ENCODE results near the gene CAMSAP2. TPM values are rescaled to one million over a fixed set of nuclear protein-coding genes. Genes with fewer than 3 reads are reported as not detected.
"Not testable (repeated sequence)": the region's sequence is repeated elsewhere in the genome, so short reads cannot be mapped to it uniquely, and the experiment has no call there.

CAMSAP2 gene
- total RNA-seq, 2 donors from 2014 or later, result 5.4 to 7.5 TPM

DNA sequence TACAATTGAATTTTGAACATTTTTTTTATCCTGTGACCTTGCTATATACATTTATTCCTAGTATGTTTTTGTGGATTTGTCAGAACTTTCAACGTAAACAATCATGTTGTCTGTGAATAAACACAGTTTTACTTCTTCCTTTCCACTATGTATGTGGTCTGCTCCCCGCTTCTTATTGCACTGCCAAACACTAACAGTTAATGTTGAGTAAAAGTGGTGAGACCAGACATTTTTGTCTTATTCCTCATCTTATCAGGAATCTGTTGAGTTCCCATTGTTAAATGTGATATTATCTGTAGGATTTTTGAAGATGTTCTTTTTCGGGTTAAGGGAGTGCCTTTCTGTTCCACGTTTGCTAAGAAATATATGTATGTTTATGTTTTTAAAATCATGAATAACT, 45.9 kb downstream of the CAMSAP2 start:
- no peaks in the 10 kb centered on the region for H3K4me1 ChIP-seq
- no peak overlapping the region for H3K27ac ChIP-seq

DNA sequence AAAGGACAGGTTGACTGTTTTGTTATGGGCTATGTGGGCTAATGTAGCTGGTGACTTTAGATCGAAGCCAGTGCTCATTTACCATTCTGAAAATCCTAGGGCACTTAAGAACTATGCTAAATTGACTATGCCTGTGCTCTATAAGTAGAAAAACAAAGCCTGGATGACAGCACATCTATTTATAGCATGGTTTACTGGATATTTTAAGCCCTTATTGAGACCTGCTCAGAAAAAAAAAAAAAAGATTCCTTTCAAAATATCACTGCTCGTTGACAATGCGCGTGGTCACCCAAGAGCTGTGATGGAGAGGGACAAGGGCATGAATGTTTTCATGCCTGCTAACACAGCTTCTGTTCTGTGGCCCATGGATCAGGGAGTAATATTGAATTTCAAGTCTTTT, 48.1 kb downstream of the CAMSAP2 start:
- intact Hi-C loops (cut with DNase I), result loop anchor here (10.0 kb wide), 1 partner anchor 102 kb away; no protein-coding TSS in a partner anchor
- Histone ChIP-seq H3K36me3 (no peaks in the 10 kb centered on the region), H3K9me3 (no peaks in the 10 kb centered on the region), H3K4me3 (no peak overlapping the region), H3K9ac (ENCODE audit: low read depth in 2 of 2, low read length in 2 of 2) (no peak overlapping the region), H3K27me3 (no peaks in the 10 kb centered on the region), H3K4me1 (no peaks in the 10 kb centered on the region), H3K27ac (no peak overlapping the region)
- DNase-seq, result no peak
- TF ChIP-seq, protein P1, sequence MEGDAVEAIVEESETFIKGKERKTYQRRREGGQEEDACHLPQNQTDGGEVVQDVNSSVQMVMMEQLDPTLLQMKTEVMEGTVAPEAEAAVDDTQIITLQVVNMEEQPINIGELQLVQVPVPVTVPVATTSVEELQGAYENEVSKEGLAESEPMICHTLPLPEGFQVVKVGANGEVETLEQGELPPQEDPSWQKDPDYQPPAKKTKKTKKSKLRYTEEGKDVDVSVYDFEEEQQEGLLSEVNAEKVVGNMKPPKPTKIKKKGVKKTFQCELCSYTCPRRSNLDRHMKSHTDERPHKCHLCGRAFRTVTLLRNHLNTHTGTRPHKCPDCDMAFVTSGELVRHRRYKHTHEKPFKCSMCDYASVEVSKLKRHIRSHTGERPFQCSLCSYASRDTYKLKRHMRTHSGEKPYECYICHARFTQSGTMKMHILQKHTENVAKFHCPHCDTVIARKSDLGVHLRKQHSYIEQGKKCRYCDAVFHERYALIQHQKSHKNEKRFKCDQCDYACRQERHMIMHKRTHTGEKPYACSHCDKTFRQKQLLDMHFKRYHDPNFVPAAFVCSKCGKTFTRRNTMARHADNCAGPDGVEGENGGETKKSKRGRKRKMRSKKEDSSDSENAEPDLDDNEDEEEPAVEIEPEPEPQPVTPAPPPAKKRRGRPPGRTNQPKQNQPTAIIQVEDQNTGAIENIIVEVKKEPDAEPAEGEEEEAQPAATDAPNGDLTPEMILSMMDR (IDR thresholded peaks at IDR 0.05), result no peak

More for the DNA sequence above, 45.9 kb downstream of the CAMSAP2 start:
- TF ChIP-seq, protein P1 (IDR thresholded peaks at IDR 0.05), result no peak
- H3K36me3 ChIP-seq, result no peaks in the 10 kb centered on the region
- no peak overlapping the region for H3K4me3 ChIP-seq
- no peak overlapping the region for H3K9ac ChIP-seq (ENCODE audit: low read depth in 2 of 2, low read length in 2 of 2)
- H3K9me3 ChIP-seq, result no peaks in the 10 kb centered on the region
- DNase-seq, result no peak
- intact Hi-C loops (cut with DNase I), result loop anchor here (10.0 kb wide), 1 partner anchor 100 kb away; no protein-coding TSS in a partner anchor
- H3K27me3 ChIP-seq, result no peaks in the 10 kb centered on the region

DNA sequence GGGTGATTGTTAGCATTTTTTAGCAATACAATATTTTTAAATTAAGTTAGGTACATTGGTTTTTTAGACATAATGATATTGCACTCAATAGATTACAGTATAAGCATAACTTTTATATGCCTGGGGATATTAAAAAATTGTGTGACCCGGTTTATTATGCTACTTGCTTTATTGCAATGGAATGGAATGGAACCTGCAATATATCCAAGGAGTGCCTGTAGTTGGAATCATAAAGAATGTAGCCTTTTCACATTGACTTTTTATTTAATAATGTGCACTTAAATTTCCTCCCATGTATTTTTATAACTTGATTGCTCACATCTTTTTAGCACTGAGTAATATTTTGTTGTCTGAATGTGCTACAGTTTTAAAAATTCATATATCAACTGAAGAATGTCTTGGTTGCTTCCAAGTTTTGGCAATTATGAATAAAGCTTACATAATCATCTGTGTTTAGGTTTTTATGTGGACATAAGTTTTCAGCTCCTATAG, 49.2 kb downstream of the CAMSAP2 start:
- H3K9me3 ChIP-seq, result no peaks in the 10 kb centered on the region
- H3K9ac ChIP-seq (ENCODE audit: low read depth in 2 of 2, low read length in 2 of 2), result no peak overlapping the region
- H3K4me1 ChIP-seq, result no peaks in the 10 kb centered on the region
- no peak overlapping the region for H3K4me3 ChIP-seq
- intact Hi-C loops (cut with DNase I), result loop anchor here (10.0 kb wide), 1 partner anchor 103 kb away; no protein-coding TSS in a partner anchor
- TF ChIP-seq, protein P1 (IDR thresholded peaks at IDR 0.05), result no peak
- DNase-seq, result no peak
- H3K27me3 ChIP-seq, result no peaks in the 10 kb centered on the region
- H3K36me3 ChIP-seq, result no peaks in the 10 kb centered on the region
- H3K27ac ChIP-seq, result no peak overlapping the region

DNA sequence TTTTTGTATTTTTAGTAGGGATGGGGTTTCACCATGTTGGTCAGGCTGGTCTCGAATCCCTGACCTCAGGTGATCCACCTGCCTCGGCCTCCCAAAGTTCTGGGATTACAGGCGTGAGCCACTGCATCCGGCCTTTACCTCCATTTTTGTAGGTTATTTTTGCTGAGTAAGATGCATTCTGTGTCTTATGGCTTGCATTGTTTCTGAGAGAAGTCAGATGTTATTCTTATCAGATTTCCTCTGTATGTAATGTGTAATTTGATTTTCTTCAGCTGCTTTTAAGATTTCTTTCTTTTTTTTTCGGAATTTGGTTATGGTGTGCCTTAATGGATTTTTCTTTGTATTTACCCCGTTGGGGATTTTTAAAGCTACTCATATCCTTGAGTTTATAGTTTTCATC, 52.3 kb downstream of the CAMSAP2 start:
- H3K27me3 ChIP-seq; intact Hi-C loops (cut with DNase I); H3K4me3 ChIP-seq; H3K9ac ChIP-seq (ENCODE audit: low read depth in 2 of 2, low read length in 2 of 2); H3K4me1 ChIP-seq; H3K36me3 ChIP-seq; H3K27ac ChIP-seq; H3K9me3 ChIP-seq; DNase-seq: not testable (repeated sequence)

DNA sequence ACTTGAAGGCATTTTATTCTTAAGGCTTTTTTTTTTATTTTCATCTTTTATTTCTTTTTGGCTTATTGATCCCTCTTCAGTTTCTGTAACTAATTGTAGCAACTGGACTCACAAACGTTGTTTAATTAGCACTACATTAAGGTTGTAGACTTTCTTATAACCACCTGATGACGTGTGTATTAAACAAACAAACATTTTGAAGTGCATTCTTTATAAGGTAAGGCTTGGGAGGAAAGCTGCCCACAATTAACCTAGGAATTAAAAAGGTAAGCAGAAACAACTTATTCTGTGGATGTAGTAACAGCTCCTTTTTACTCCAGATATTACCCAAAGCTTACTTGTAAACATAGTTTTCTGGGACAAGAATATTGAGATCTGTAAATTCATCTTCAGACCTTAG, 55.0 kb downstream of the CAMSAP2 start:
- no peak overlapping the region for H3K4me3 ChIP-seq
- intact Hi-C loops (cut with DNase I), result no loop called here
- TF ChIP-seq, protein P1 (IDR thresholded peaks at IDR 0.05), result no peak
- no peak overlapping the region for H3K27ac ChIP-seq
- no peak overlapping the region for H3K9ac ChIP-seq (ENCODE audit: low read depth in 2 of 2, low read length in 2 of 2)
- no peaks in the 10 kb centered on the region for H3K9me3 ChIP-seq
- no peak for DNase-seq
- no peaks in the 10 kb centered on the region for H3K36me3 ChIP-seq
- no peaks in the 10 kb centered on the region for H3K4me1 ChIP-seq
- no peaks in the 10 kb centered on the region for H3K27me3 ChIP-seq

DNA sequence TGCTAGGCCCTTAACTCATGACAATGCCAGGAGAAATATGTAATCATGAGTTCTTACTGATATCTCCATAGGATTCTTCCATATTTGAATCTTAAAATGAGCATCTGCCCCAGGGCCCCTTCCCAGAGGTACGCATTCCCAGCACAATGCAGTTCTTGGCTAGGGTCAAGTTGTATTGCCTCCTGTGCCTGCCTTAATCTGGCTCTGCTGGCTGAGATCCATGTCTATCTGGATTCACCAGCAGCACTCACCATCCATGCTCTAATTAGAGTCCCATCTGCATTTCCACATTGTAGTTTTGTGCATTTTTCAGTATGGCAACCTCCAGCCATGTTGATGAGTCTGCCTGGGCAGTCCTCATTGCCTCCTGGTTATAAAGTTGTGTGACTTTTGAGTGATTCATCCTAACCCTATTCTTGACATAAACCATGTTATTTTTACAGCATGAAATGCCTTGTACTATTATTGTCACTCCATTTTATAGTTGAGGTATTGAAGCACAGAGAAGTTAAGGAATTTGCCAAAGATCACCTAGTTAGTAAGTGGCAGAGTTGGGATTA, 55.9 kb downstream of the CAMSAP2 start:
- Histone ChIP-seq H3K27me3 (no peaks in the 10 kb centered on the region), H3K4me3 (no peak overlapping the region), H3K9ac (ENCODE audit: low read depth in 2 of 2, low read length in 2 of 2) (no peak overlapping the region), H3K36me3 (no peaks in the 10 kb centered on the region), H3K4me1 (no peaks in the 10 kb centered on the region), H3K9me3 (no peaks in the 10 kb centered on the region), H3K27ac (no peak overlapping the region)
- intact Hi-C loops (cut with DNase I), result no loop called here
- no peak for DNase-seq
- TF ChIP-seq, protein P1 (IDR thresholded peaks at IDR 0.05), result no peak
